ENCODE results near the gene DIABLO.

DIABLO gene

GRCh38 chr12:122194804-122195203 is 31.0 kb downstream of the DIABLO start:
- H3K4me1 ChIP-seq (ENCODE audit: low read length) = no peaks in the 10 kb centered on the region
- no peaks in the 10 kb centered on the region for H4K20me1 ChIP-seq (ENCODE audit: insufficient read depth, low read length)
- no peak overlapping the region for H2AFZ ChIP-seq (ENCODE audit: low read length)

DNA sequence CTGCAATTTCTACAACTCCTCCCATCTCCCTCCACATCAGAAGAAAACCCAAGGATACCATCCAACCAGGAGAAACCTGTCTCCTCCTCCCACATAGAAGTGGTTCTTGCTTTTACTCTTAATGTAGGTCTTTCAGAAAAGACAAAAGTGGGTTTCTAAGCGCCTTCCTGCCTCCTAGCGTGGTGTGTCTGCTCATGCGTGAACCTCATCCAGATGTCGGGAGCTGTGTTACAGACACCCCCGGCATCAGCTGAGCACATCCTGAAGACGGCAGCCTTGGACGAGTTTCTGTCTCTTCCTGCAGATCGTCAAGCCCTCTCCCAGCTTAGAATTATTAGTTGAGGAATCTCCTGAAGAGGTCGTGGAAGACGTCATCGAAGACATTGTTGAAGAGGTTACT is 33.4 kb downstream of the DIABLO start:
- TF ChIP-seq EZH2phosphoT487 (IDR thresholded peaks at IDR 0.05; ENCODE audit: low read length) (no peak), EZH2 (optimal IDR thresholded peaks at IDR 0.05; ENCODE audit: low read depth, low read length) (no peak)
- TF ChIP-seq, protein P1, sequence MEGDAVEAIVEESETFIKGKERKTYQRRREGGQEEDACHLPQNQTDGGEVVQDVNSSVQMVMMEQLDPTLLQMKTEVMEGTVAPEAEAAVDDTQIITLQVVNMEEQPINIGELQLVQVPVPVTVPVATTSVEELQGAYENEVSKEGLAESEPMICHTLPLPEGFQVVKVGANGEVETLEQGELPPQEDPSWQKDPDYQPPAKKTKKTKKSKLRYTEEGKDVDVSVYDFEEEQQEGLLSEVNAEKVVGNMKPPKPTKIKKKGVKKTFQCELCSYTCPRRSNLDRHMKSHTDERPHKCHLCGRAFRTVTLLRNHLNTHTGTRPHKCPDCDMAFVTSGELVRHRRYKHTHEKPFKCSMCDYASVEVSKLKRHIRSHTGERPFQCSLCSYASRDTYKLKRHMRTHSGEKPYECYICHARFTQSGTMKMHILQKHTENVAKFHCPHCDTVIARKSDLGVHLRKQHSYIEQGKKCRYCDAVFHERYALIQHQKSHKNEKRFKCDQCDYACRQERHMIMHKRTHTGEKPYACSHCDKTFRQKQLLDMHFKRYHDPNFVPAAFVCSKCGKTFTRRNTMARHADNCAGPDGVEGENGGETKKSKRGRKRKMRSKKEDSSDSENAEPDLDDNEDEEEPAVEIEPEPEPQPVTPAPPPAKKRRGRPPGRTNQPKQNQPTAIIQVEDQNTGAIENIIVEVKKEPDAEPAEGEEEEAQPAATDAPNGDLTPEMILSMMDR (IDR thresholded peaks at IDR 0.05; ENCODE audit: low read length) = no peak
- Histone ChIP-seq H3K27ac (ENCODE audit: low read length) (no peak overlapping the region), H3K36me3 (replicated peaks; ENCODE audit: insufficient read depth, low read length) (no peaks in the 10 kb centered on the region), H3K27me3 (replicated peaks; ENCODE audit: insufficient read depth, low read length) (no peaks in the 10 kb centered on the region), H3K9ac (ENCODE audit: low read length) (no peak overlapping the region), H3K4me3 (ENCODE audit: low read length) (no peak overlapping the region), H3K4me2 (ENCODE audit: low read depth, low read length) (no peak overlapping the region), H3K9me3 (replicated peaks; ENCODE audit: insufficient read depth, low read length) (no peaks in the 10 kb centered on the region), H4K20me1 (ENCODE audit: insufficient read depth, low read length) (no peaks in the 10 kb centered on the region), H2AFZ (ENCODE audit: low read length) (no peak overlapping the region), H3K9me2 (replicated peaks; ENCODE audit: insufficient read depth, low read length) (no peaks in the 10 kb centered on the region), H3K4me1 (ENCODE audit: low read length) (no peaks in the 10 kb centered on the region), H3K79me2 (ENCODE audit: low read length) (no peaks in the 10 kb centered on the region), H3F3A (ENCODE audit: insufficient read depth, low read length) (no peaks in the 10 kb centered on the region)
- DNase-seq = no peak

More at GRCh38 chr12:122194804-122195203, 31.0 kb downstream of the DIABLO start:
- Histone ChIP-seq H3K36me3 (replicated peaks; ENCODE audit: insufficient read depth, low read length) (no peaks in the 10 kb centered on the region), H3K9me3 (replicated peaks; ENCODE audit: insufficient read depth, low read length) (no peaks in the 10 kb centered on the region), H3K9me2 (replicated peaks; ENCODE audit: insufficient read depth, low read length) (no peaks in the 10 kb centered on the region), H3K79me2 (ENCODE audit: low read length) (no peaks in the 10 kb centered on the region), H3K27me3 (replicated peaks; ENCODE audit: insufficient read depth, low read length) (no peaks in the 10 kb centered on the region), H3K9ac (ENCODE audit: low read length) (no peak overlapping the region), H3K27ac (ENCODE audit: low read length) (no peak overlapping the region), H3K4me2 (ENCODE audit: low read depth, low read length) (no peak overlapping the region), H3F3A (ENCODE audit: insufficient read depth, low read length) (no peaks in the 10 kb centered on the region), H3K4me3 (ENCODE audit: low read length) (no peak overlapping the region)
- DNase-seq = no peak
- TF ChIP-seq EZH2phosphoT487 (IDR thresholded peaks at IDR 0.05; ENCODE audit: low read length) (no peak), EZH2 (optimal IDR thresholded peaks at IDR 0.05; ENCODE audit: low read depth, low read length) (no peak)
- TF ChIP-seq, protein P1 (IDR thresholded peaks at IDR 0.05; ENCODE audit: low read length) = no peak

DNA sequence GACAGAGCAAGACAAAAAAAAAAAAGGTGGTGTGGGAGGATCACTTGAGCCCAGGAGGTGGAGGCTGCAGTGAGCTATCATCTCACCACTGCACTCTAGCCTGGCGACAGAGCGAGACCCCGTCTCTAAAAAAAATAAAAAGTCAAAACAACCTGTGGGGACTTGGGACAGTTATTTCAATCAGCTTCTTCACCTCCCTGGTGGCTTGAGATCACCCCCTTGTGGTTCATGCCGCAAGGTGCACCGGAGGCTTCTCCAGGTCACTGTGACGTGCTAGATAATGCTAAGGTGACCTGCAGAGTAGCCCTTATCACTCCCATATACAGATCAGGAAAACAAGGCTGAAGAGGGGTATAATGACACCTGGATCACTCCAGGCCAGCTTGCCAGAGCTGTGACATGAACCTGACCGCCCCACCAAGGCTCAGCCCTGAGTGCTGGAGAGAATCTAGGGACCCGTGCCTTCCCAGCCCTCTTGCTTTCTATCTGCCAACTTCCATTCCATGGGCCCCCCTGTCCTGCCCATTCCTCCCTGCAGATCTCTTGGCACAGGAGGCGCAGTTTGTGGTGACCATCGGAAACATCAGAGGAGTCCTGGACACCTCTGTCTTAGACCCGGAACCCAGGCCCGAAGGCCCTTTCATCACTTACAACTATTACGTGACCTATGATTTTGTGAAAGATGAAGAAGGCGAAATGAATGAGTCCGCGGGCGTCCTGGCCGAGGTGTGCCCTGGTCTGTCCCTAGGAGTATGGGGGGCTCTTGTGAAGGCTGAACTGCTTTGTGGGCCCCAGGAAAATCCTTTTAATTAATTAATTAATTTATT is 34.8 kb downstream of the DIABLO start:
- no peaks in the 10 kb centered on the region for H3K36me3 ChIP-seq (replicated peaks; ENCODE audit: insufficient read depth, low read length)
- peak; percentile 46 for DNase-seq
- H3K9me2 ChIP-seq (replicated peaks; ENCODE audit: insufficient read depth, low read length) = no peaks in the 10 kb centered on the region
- no peak overlapping the region for H3K4me2 ChIP-seq (ENCODE audit: low read depth, low read length)
- no peaks in the 10 kb centered on the region for H3F3A ChIP-seq (ENCODE audit: insufficient read depth, low read length)
- H3K4me3 ChIP-seq (ENCODE audit: low read length) = no peak overlapping the region
- no peaks in the 10 kb centered on the region for H3K79me2 ChIP-seq (ENCODE audit: low read length)
- no peaks in the 10 kb centered on the region for H3K9me3 ChIP-seq (replicated peaks; ENCODE audit: insufficient read depth, low read length)
- no peak overlapping the region for H3K9ac ChIP-seq (ENCODE audit: low read length)
- H2AFZ ChIP-seq (ENCODE audit: low read length) = no peak overlapping the region; the same call in 1 of the 2 replicates
- no peak overlapping the region for H3K27ac ChIP-seq (ENCODE audit: low read length)
- H3K27me3 ChIP-seq (replicated peaks; ENCODE audit: insufficient read depth, low read length) = no peaks in the 10 kb centered on the region
- TF ChIP-seq EZH2 (optimal IDR thresholded peaks at IDR 0.05; ENCODE audit: low read depth, low read length) (no peak), EZH2phosphoT487 (IDR thresholded peaks at IDR 0.05; ENCODE audit: low read length) (no peak)
- TF ChIP-seq, protein P1 (IDR thresholded peaks at IDR 0.05; ENCODE audit: low read length) = peak; percentile 58
- no peaks in the 10 kb centered on the region for H3K4me1 ChIP-seq (ENCODE audit: low read length)
- no peaks in the 10 kb centered on the region for H4K20me1 ChIP-seq (ENCODE audit: insufficient read depth, low read length)

Measured in MM.1S (cell line).